HG03103 (cell line): ENCODE data around the gene SCLY.
A peak's percentile ranks its signal among the peaks of the same experiment; 100 is the strongest.
"Not testable (repeated sequence)": the region's sequence is repeated elsewhere in the genome, so short reads cannot be mapped to it uniquely, and the experiment has no call there.

ENCODE experiments used
- ATAC-seq: cut with Tn5 transposase; IDR thresholded peaks from one replicate; pipeline ENCODE4 v1.9.1; 2021; ENCODE audit warnings: low read depth; ENCODE audit not compliant: unreplicated experiment

Gene SCLY

GRCh38 chr2:238106698-238107524, 46.1 kb downstream of the SCLY start:
- peak; percentile 15 for ATAC-seq

- peak; percentile 74 for ATAC-seq
Measured at GRCh38 chr2:238107525-238108422, 47.0 kb downstream of the SCLY start.

GRCh38 chr2:238108423-238109183, 47.8 kb downstream of the SCLY start:
- peak; percentile 56 for ATAC-seq

GRCh38 chr2:238113611-238114010, 52.8 kb downstream of the SCLY start:
- ATAC-seq, result no peak

- ATAC-seq, result no peak
Measured at GRCh38 chr2:238114331-238114841, 53.6 kb downstream of the SCLY start.

- no peak for ATAC-seq
Measured at GRCh38 chr2:238114851-238115660, 54.3 kb downstream of the SCLY start.

GRCh38 chr2:238115709-238116108, 54.9 kb downstream of the SCLY start:
- not testable (repeated sequence) for ATAC-seq

GRCh38 chr2:238116298-238117198, 55.7 kb downstream of the SCLY start:
- no peak for ATAC-seq

GRCh38 chr2:238117199-238118154, 56.7 kb downstream of the SCLY start:
- no peak for ATAC-seq

GRCh38 chr2:238119756-238120462, 59.1 kb downstream of the SCLY start:
- ATAC-seq, result no peak

- no peak for ATAC-seq
Measured at GRCh38 chr2:238120463-238121298, 59.9 kb downstream of the SCLY start.

- no peak for ATAC-seq
Measured at GRCh38 chr2:238121511-238122286, 60.9 kb downstream of the SCLY start.

- ATAC-seq, result no peak
Measured at GRCh38 chr2:238122287-238123217, 61.8 kb downstream of the SCLY start.

GRCh38 chr2:238123218-238123971, 62.6 kb downstream of the SCLY start:
- ATAC-seq, result no peak
